Measurements from ENCODE around the gene DVL2. TPM values are rescaled to one million over a fixed set of nuclear protein-coding genes. Genes with fewer than 3 reads are reported as not detected.

The DVL2 gene
- total and polyA plus RNA-seq, 2 of the 13 experiments (the other 11 are each of a cell fraction or from before 2014, with no cell fraction given): 5.7 to 38.2 TPM

DNA sequence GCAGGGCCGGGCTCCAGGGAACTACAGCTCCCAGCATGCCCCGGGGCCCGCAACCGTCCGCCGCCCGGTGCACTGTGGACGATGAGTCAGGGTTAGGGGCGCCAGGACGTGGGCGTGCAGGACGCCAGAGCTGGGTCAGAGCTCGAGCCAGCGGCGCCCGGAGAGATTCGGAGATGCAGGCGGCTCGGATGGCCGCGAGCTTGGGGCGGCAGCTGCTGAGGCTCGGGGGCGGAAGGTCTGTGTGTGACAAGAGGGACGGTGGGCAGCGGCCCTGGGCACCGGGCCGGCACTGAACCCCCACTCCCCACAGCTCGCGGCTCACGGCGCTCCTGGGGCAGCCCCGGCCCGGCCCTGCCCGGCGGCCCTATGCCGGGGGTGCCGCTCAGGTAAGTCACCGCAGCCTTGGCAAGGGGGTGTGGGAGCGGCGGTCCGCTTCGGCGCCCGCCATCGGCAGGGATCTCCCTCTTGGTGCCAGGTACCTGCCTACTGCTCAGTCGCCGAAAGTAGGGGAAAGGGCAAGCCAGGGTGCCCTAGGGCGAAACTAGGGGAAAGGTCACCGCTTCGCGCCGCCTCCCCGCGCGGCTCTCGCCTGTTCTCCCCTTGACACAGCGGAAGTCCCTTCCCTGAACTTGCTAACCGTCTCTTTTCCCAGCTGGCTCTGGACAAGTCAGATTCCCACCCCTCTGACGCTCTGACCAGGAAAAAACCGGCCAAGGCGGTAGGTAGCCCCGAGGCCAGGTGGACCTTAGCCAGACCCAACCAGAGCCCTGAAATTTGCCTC is 14.3 kb downstream of the DVL2 start, which contains the start of the genes ACADVL and DLG4 (continued):
- TF ChIP-seq, protein P1, sequence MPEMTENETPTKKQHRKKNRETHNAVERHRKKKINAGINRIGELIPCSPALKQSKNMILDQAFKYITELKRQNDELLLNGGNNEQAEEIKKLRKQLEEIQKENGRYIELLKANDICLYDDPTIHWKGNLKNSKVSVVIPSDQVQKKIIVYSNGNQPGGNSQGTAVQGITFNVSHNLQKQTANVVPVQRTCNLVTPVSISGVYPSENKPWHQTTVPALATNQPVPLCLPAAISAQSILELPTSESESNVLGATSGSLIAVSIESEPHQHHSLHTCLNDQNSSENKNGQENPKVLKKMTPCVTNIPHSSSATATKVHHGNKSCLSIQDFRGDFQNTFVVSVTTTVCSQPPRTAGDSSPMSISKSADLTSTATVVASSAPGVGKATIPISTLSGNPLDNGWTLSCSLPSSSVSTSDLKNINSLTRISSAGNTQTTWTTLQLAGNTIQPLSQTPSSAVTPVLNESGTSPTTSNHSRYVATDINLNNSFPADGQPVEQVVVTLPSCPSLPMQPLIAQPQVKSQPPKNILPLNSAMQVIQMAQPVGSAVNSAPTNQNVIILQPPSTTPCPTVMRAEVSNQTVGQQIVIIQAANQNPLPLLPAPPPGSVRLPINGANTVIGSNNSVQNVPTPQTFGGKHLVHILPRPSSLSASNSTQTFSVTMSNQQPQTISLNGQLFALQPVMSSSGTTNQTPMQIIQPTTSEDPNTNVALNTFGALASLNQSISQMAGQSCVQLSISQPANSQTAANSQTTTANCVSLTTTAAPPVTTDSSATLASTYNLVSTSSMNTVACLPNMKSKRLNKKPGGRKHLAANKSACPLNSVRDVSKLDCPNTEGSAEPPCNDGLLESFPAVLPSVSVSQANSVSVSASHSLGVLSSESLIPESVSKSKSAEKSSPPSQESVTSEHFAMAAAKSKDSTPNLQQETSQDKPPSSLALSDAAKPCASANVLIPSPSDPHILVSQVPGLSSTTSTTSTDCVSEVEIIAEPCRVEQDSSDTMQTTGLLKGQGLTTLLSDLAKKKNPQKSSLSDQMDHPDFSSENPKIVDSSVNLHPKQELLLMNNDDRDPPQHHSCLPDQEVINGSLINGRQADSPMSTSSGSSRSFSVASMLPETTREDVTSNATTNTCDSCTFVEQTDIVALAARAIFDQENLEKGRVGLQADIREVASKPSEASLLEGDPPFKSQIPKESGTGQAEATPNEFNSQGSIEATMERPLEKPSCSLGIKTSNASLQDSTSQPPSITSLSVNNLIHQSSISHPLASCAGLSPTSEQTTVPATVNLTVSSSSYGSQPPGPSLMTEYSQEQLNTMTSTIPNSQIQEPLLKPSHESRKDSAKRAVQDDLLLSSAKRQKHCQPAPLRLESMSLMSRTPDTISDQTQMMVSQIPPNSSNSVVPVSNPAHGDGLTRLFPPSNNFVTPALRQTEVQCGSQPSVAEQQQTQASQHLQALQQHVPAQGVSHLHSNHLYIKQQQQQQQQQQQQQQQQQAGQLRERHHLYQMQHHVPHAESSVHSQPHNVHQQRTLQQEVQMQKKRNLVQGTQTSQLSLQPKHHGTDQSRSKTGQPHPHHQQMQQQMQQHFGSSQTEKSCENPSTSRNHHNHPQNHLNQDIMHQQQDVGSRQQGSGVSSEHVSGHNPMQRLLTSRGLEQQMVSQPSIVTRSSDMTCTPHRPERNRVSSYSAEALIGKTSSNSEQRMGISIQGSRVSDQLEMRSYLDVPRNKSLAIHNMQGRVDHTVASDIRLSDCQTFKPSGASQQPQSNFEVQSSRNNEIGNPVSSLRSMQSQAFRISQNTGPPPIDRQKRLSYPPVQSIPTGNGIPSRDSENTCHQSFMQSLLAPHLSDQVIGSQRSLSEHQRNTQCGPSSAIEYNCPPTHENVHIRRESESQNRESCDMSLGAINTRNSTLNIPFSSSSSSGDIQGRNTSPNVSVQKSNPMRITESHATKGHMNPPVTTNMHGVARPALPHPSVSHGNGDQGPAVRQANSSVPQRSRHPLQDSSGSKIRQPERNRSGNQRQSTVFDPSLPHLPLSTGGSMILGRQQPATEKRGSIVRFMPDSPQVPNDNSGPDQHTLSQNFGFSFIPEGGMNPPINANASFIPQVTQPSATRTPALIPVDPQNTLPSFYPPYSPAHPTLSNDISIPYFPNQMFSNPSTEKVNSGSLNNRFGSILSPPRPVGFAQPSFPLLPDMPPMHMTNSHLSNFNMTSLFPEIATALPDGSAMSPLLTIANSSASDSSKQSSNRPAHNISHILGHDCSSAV (CRISPR knock-in tag; IDR thresholded peaks at IDR 0.05; ENCODE audit: borderline replicate concordance): no peak
- TF ChIP-seq, protein P2, sequence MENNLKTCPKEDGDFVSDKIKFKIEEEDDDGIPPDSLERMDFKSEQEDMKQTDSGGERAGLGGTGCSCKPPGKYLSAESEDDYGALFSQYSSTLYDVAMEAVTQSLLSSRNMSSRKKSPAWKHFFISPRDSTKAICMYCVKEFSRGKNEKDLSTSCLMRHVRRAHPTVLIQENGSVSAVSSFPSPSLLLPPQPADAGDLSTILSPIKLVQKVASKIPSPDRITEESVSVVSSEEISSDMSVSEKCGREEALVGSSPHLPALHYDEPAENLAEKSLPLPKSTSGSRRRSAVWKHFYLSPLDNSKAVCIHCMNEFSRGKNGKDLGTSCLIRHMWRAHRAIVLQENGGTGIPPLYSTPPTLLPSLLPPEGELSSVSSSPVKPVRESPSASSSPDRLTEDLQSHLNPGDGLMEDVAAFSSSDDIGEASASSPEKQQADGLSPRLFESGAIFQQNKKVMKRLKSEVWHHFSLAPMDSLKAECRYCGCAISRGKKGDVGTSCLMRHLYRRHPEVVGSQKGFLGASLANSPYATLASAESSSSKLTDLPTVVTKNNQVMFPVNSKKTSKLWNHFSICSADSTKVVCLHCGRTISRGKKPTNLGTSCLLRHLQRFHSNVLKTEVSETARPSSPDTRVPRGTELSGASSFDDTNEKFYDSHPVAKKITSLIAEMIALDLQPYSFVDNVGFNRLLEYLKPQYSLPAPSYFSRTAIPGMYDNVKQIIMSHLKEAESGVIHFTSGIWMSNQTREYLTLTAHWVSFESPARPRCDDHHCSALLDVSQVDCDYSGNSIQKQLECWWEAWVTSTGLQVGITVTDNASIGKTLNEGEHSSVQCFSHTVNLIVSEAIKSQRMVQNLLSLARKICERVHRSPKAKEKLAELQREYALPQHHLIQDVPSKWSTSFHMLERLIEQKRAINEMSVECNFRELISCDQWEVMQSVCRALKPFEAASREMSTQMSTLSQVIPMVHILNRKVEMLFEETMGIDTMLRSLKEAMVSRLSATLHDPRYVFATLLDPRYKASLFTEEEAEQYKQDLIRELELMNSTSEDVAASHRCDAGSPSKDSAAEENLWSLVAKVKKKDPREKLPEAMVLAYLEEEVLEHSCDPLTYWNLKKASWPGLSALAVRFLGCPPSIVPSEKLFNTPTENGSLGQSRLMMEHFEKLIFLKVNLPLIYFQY (CRISPR knock-in tag; IDR thresholded peaks at IDR 0.05; ENCODE audit: borderline replicate concordance): peak; percentile 19; the same call in 1 of the 2 replicates
- TF ChIP-seq KDM2A (CRISPR knock-in tag; IDR thresholded peaks at IDR 0.05; ENCODE audit: borderline replicate concordance, low read depth) (peak; percentile 90), NR2F2 (IDR thresholded peaks at IDR 0.05; ENCODE audit: borderline replicate concordance, low read depth) (peak; percentile 5; the same call in 1 of the 2 replicates), SPEN (CRISPR knock-in tag; IDR thresholded peaks at IDR 0.05; ENCODE audit: low read depth) (peak; percentile 44), ZNF326 (CRISPR knock-in tag; IDR thresholded peaks at IDR 0.05; ENCODE audit: borderline replicate concordance) (0 out of 2 replicates have a peak, but pooled peaks have one; percentile 17), KAT2B (IDR thresholded peaks at IDR 0.05; ENCODE audit: borderline replicate concordance, low read depth, low read length) (no peak), ZNF33B (CRISPR knock-in tag; IDR thresholded peaks at IDR 0.05) (peak; percentile 74)
- TF ChIP-seq, protein P3, sequence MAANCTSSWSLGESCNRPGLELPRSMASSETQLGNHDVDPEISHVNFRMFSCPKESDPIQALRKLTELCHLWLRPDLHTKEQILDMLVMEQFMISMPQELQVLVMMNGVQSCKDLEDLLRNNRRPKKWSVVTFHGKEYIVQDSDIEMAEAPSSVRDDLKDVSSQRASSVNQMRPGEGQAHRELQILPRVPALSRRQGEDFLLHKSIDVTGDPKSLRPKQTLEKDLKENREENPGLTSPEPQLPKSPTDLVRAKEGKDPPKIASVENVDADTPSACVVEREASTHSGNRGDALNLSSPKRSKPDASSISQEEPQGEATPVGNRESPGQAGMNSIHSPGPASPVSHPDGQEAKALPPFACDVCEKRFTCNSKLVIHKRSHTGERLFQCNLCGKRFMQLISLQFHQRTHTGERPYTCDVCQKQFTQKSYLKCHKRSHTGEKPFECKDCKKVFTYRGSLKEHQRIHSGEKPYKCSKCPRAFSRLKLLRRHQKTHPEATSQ (CRISPR knock-in tag; IDR thresholded peaks at IDR 0.05; ENCODE audit: borderline replicate concordance): no peak
- TF ChIP-seq, protein P4, sequence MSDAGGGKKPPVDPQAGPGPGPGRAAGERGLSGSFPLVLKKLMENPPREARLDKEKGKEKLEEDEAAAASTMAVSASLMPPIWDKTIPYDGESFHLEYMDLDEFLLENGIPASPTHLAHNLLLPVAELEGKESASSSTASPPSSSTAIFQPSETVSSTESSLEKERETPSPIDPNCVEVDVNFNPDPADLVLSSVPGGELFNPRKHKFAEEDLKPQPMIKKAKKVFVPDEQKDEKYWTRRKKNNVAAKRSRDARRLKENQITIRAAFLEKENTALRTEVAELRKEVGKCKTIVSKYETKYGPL (CRISPR knock-in tag; IDR thresholded peaks at IDR 0.05): no peak
- TF ChIP-seq, protein P5, sequence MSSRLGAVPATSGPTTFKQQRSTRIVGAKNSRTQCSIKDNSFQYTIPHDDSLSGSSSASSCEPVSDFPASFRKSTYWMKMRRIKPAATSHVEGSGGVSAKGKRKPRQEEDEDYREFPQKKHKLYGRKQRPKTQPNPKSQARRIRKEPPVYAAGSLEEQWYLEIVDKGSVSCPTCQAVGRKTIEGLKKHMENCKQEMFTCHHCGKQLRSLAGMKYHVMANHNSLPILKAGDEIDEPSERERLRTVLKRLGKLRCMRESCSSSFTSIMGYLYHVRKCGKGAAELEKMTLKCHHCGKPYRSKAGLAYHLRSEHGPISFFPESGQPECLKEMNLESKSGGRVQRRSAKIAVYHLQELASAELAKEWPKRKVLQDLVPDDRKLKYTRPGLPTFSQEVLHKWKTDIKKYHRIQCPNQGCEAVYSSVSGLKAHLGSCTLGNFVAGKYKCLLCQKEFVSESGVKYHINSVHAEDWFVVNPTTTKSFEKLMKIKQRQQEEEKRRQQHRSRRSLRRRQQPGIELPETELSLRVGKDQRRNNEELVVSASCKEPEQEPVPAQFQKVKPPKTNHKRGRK (CRISPR knock-in tag; IDR thresholded peaks at IDR 0.05): no peak

Data from HepG2 (cell line).